ENCODE measurements around the gene CACNA1C. TPM values are rescaled to one million over a fixed set of nuclear protein-coding genes. Genes with fewer than 3 reads are reported as not detected.
"Not testable (repeated sequence)": the region's sequence is repeated elsewhere in the genome, so short reads cannot be mapped to it uniquely, and the experiment has no call there.

Gene CACNA1C
- total RNA-seq, 1 experiment from 2014 or later = not detected

- Histone ChIP-seq H3K4me1 (replicated peaks; ENCODE audit: insufficient read depth) (no peaks in the 10 kb centered on the region), H3K4me2 (no peak overlapping the region), H4K20me1 (ENCODE audit: insufficient read depth) (no peaks in the 10 kb centered on the region), H3F3A (ENCODE audit: insufficient read depth, low read depth) (no peaks in the 10 kb centered on the region), H3K36me3 (ENCODE audit: low read depth) (no peaks in the 10 kb centered on the region), H3K9me3 (ENCODE audit: insufficient read depth, low read depth) (no peaks in the 10 kb centered on the region), H2AFZ (no peak overlapping the region), H3K79me2 (ENCODE audit: low read depth) (no peaks in the 10 kb centered on the region), H3K27ac (no peak overlapping the region), H3K4me3 (no peak overlapping the region), H3K27me3 (ENCODE audit: insufficient read depth, low read depth) (peaks cover 91% of the 10 kb centered on the region), H3K9me2 (ENCODE audit: insufficient read depth) (no peaks in the 10 kb centered on the region)
- ChIA-PET CTCF (no interaction called here), POLR2A (ENCODE audit: unreplicated experiment) (no interaction called here)
- no peak for TF ChIP-seq EZH2 (IDR thresholded peaks at IDR 0.05; ENCODE audit: low read depth)
- TF ChIP-seq CTCF (conservative IDR thresholded peaks at IDR 0.05) = no peak
- DNase-seq = no peak
- intact Hi-C loops (cut with micrococcal nuclease; ENCODE audit: unreplicated experiment) = no loop called here
- no TSS peak for BruUV-seq (replicated peaks)
Measured at GRCh38 chr12:2099595-2099994, 46.8 kb downstream of the CACNA1C start.

- H3K9me3 ChIP-seq (ENCODE audit: insufficient read depth, low read depth) = no peaks in the 10 kb centered on the region
- no peak overlapping the region for H3K4me2 ChIP-seq
- intact Hi-C loops (cut with micrococcal nuclease; ENCODE audit: unreplicated experiment) = no loop called here
- no peaks in the 10 kb centered on the region for H3F3A ChIP-seq (ENCODE audit: insufficient read depth, low read depth)
- H3K36me3 ChIP-seq (ENCODE audit: low read depth) = no peaks in the 10 kb centered on the region
- H3K9me2 ChIP-seq (ENCODE audit: insufficient read depth) = no peaks in the 10 kb centered on the region
- peaks cover 80% of the 10 kb centered on the region for H3K27me3 ChIP-seq (ENCODE audit: insufficient read depth, low read depth)
- H3K27ac ChIP-seq = no peak overlapping the region
- no peaks in the 10 kb centered on the region for H3K79me2 ChIP-seq (ENCODE audit: low read depth)
- H2AFZ ChIP-seq = no peak overlapping the region
- no TSS peak for BruUV-seq (replicated peaks)
- ChIA-PET POLR2A (ENCODE audit: unreplicated experiment) (no interaction called here), CTCF (no interaction called here)
- DNase-seq = no peak
- TF ChIP-seq EZH2 (IDR thresholded peaks at IDR 0.05; ENCODE audit: low read depth) (no peak), CTCF (conservative IDR thresholded peaks at IDR 0.05) (no peak)
- H3K4me3 ChIP-seq = no peak overlapping the region
- H4K20me1 ChIP-seq (ENCODE audit: insufficient read depth) = no peaks in the 10 kb centered on the region
- no peaks in the 10 kb centered on the region for H3K4me1 ChIP-seq (replicated peaks; ENCODE audit: insufficient read depth)
Measured at GRCh38 chr12:2101359-2101758, 48.6 kb downstream of the CACNA1C start.

- H3K36me3 ChIP-seq (ENCODE audit: low read depth) = no peaks in the 10 kb centered on the region
- H3K9me3 ChIP-seq (ENCODE audit: insufficient read depth, low read depth) = no peaks in the 10 kb centered on the region
- H3K27ac ChIP-seq = no peak overlapping the region
- no TSS peak for BruUV-seq (replicated peaks)
- POLR2A ChIA-PET (ENCODE audit: unreplicated experiment) = no interaction called here
- TF ChIP-seq CTCF (conservative IDR thresholded peaks at IDR 0.05) = no peak
- TF ChIP-seq EZH2 (IDR thresholded peaks at IDR 0.05; ENCODE audit: low read depth) = no peak
- no peak overlapping the region for H3K4me3 ChIP-seq
- peaks cover 76% of the 10 kb centered on the region for H3K27me3 ChIP-seq (ENCODE audit: insufficient read depth, low read depth)
- no peak for DNase-seq
- H3K9me2 ChIP-seq (ENCODE audit: insufficient read depth) = no peaks in the 10 kb centered on the region
- CTCF ChIA-PET = no interaction called here
- H4K20me1 ChIP-seq (ENCODE audit: insufficient read depth) = no peaks in the 10 kb centered on the region
- H3K4me2 ChIP-seq = no peak overlapping the region
- H3F3A ChIP-seq (ENCODE audit: insufficient read depth, low read depth) = no peaks in the 10 kb centered on the region
- intact Hi-C loops (cut with micrococcal nuclease; ENCODE audit: unreplicated experiment) = no loop called here
- H3K79me2 ChIP-seq (ENCODE audit: low read depth) = no peaks in the 10 kb centered on the region
- no peaks in the 10 kb centered on the region for H3K4me1 ChIP-seq (replicated peaks; ENCODE audit: insufficient read depth)
- no peak overlapping the region for H2AFZ ChIP-seq
Measured at GRCh38 chr12:2101771-2102170, 49.0 kb downstream of the CACNA1C start.

- DNase-seq; H3F3A ChIP-seq (ENCODE audit: insufficient read depth, low read depth); POLR2A ChIA-PET (ENCODE audit: unreplicated experiment); H3K4me2 ChIP-seq; H3K79me2 ChIP-seq (ENCODE audit: low read depth); BruUV-seq (replicated peaks); H3K36me3 ChIP-seq (ENCODE audit: low read depth); intact Hi-C loops (cut with micrococcal nuclease; ENCODE audit: unreplicated experiment); H4K20me1 ChIP-seq (ENCODE audit: insufficient read depth); CTCF ChIA-PET; H3K4me1 ChIP-seq (replicated peaks; ENCODE audit: insufficient read depth); H3K4me3 ChIP-seq; H3K9me3 ChIP-seq (ENCODE audit: insufficient read depth, low read depth); H3K9me2 ChIP-seq (ENCODE audit: insufficient read depth); H3K27ac ChIP-seq; H2AFZ ChIP-seq: not testable (repeated sequence)
- peaks cover 74% of the 10 kb centered on the region for H3K27me3 ChIP-seq (ENCODE audit: insufficient read depth, low read depth)
Measured at GRCh38 chr12:2102736-2103135, 49.9 kb downstream of the CACNA1C start.

GRCh38 chr12:2105387-2105786 is 52.6 kb downstream of the CACNA1C start:
- CTCF ChIA-PET; BruUV-seq (replicated peaks); H3F3A ChIP-seq (ENCODE audit: insufficient read depth, low read depth); H2AFZ ChIP-seq; H3K4me3 ChIP-seq; H3K79me2 ChIP-seq (ENCODE audit: low read depth); H3K9me2 ChIP-seq (ENCODE audit: insufficient read depth); H3K4me2 ChIP-seq; H3K36me3 ChIP-seq (ENCODE audit: low read depth); intact Hi-C loops (cut with micrococcal nuclease; ENCODE audit: unreplicated experiment); H3K27ac ChIP-seq; H3K4me1 ChIP-seq (replicated peaks; ENCODE audit: insufficient read depth); POLR2A ChIA-PET (ENCODE audit: unreplicated experiment); H3K9me3 ChIP-seq (ENCODE audit: insufficient read depth, low read depth); H4K20me1 ChIP-seq (ENCODE audit: insufficient read depth); DNase-seq: not testable (repeated sequence)
- H3K27me3 ChIP-seq (ENCODE audit: insufficient read depth, low read depth) = peaks cover 75% of the 10 kb centered on the region

Data from PC-9 (cell line).